H9 (cell line): ENCODE results near the gene VEZT. TPM values are rescaled to one million over a fixed set of nuclear protein-coding genes. Genes with fewer than 3 reads are reported as not detected.

Source experiments
- DNase-seq: peaks from one replicate; pipeline ENCODE4 v3.0.0-alpha.2; 2017
- H2AFZ ChIP-seq: one replicate; pipeline ENCODE4 v1.6.1; 2013; ENCODE audit warnings: mild to moderate bottlenecking, low read length, control low read depth, moderate library complexity
- H2AK5ac ChIP-seq: 2 replicates; pipeline ENCODE4 v1.6.1; 2013; ENCODE audit warnings: low read length, control low read depth, mixed read lengths; ENCODE audit not compliant: insufficient read length
- H2BK120ac ChIP-seq: one replicate; pipeline ENCODE4 v1.6.1; 2013; ENCODE audit warnings: low read depth, mild to moderate bottlenecking, low read length, control low read depth, inconsistent platforms; ENCODE audit not compliant: poor library complexity, severe bottlenecking
- H2BK12ac ChIP-seq: 2 replicates; pipeline ENCODE4 v1.6.1; 2013; ENCODE audit warnings: low read length, control low read depth, mixed read lengths, low read depth; ENCODE audit not compliant: insufficient read length
- H2BK15ac ChIP-seq: 2 replicates; pipeline ENCODE4 v1.6.1; 2013; ENCODE audit warnings: low read depth, low read length, control low read depth
- H2BK20ac ChIP-seq: one replicate; pipeline ENCODE4 v1.6.1; 2013; ENCODE audit warnings: low read depth, mild to moderate bottlenecking, low read length, control low read depth, inconsistent platforms; ENCODE audit not compliant: poor library complexity, severe bottlenecking
- H2BK5ac ChIP-seq: 2 replicates; pipeline ENCODE4 v1.6.1; 2013; ENCODE audit warnings: low read length, control low read depth, mixed read lengths; ENCODE audit not compliant: insufficient read length
- H3K14ac ChIP-seq: 2 replicates; pipeline ENCODE4 v1.6.1; 2013; ENCODE audit warnings: low read length, control low read depth; ENCODE audit not compliant: insufficient read depth
- H3K18ac ChIP-seq: 2 replicates; pipeline ENCODE4 v1.6.1; 2013; ENCODE audit warnings: low read depth, mild to moderate bottlenecking, mixed read lengths, low read length, control low read depth; ENCODE audit not compliant: insufficient read length
- H3K23ac ChIP-seq: 2 replicates; pipeline ENCODE4 v1.6.1; 2013; ENCODE audit warnings: low read length, control low read depth, mixed read lengths, low read depth; ENCODE audit not compliant: insufficient read length
- H3K23me2 ChIP-seq: 2 replicates; pipeline ENCODE4 v1.6.1; 2013; ENCODE audit warnings: low read depth, mild to moderate bottlenecking, mixed read lengths, low read length, control low read depth; ENCODE audit not compliant: insufficient read length, poor library complexity, severe bottlenecking
- H3K27ac ChIP-seq: 2 replicates; pipeline ENCODE4 v1.5.1; 2013; ENCODE audit warnings: low read length, control low read depth, mixed read lengths, low read depth; ENCODE audit not compliant: insufficient read length
- H3K27me3 ChIP-seq: 2 replicates; pipeline ENCODE4 v1.6.1; 2013; ENCODE audit warnings: low read length, control low read depth, inconsistent platforms; ENCODE audit not compliant: insufficient read depth
- H3K4ac ChIP-seq: 2 replicates; pipeline ENCODE4 v1.6.1; 2013; ENCODE audit warnings: low read depth, mild to moderate bottlenecking, control low read depth, inconsistent platforms, low read length, moderate library complexity
- H3K4me1 ChIP-seq: 2 replicates; pipeline ENCODE4 v1.6.1; 2013; ENCODE audit warnings: low read length, control low read depth, inconsistent platforms; ENCODE audit not compliant: insufficient read depth
- H3K4me2 ChIP-seq: 2 replicates; pipeline ENCODE4 v1.6.1; 2013; ENCODE audit warnings: low read length, control low read depth, mixed read lengths; ENCODE audit not compliant: insufficient read length, insufficient read depth
- H3K56ac ChIP-seq: 2 replicates; pipeline ENCODE4 v1.6.1; 2013; ENCODE audit warnings: low read depth, mild to moderate bottlenecking, mixed read lengths, low read length, control low read depth; ENCODE audit not compliant: insufficient read length
- H3K79me1 ChIP-seq: 2 replicates; pipeline ENCODE4 v1.6.1; 2013; ENCODE audit warnings: low read depth, mild to moderate bottlenecking, moderate library complexity, low read length, control low read depth, inconsistent platforms; ENCODE audit not compliant: insufficient read depth, poor library complexity, severe bottlenecking
- H3K79me2 ChIP-seq: 2 replicates; pipeline ENCODE4 v1.6.1; 2013; ENCODE audit warnings: low read length, control low read depth, inconsistent platforms; ENCODE audit not compliant: insufficient read depth
- H3K9ac ChIP-seq: 2 replicates; pipeline ENCODE4 v1.6.1; 2013; ENCODE audit warnings: low read length, control low read depth, mixed read lengths; ENCODE audit not compliant: insufficient read length; ENCODE audit errors: extremely low read depth
- H3K9me3 ChIP-seq: one replicate; pipeline ENCODE4 v1.6.1; 2013; ENCODE audit warnings: low read depth, low read length, inconsistent platforms; ENCODE audit not compliant: control insufficient read depth
- H3T11ph ChIP-seq: one replicate; pipeline ENCODE4 v1.6.1; 2013; ENCODE audit warnings: mild to moderate bottlenecking, low read length, control low read depth, inconsistent platforms
- H4K20me1 ChIP-seq: one replicate; pipeline ENCODE4 v1.6.1; 2013; ENCODE audit not compliant: control insufficient read depth, insufficient read length, insufficient read depth
- H4K5ac ChIP-seq: 2 replicates; pipeline ENCODE4 v1.6.1; 2013; ENCODE audit warnings: low read depth, mild to moderate bottlenecking, mixed read lengths, low read length, control low read depth; ENCODE audit not compliant: insufficient read length
- H4K8ac ChIP-seq: replicated peaks from 2 replicates; pipeline ENCODE4 v1.6.1; 2013; ENCODE audit warnings: low read length, control low read depth, mixed read lengths, low read depth; ENCODE audit not compliant: insufficient read length
- H4K91ac ChIP-seq: 2 replicates; pipeline ENCODE4 v1.6.1; 2013; ENCODE audit warnings: low read depth, mild to moderate bottlenecking, moderate library complexity, mixed read lengths, low read length, control low read depth; ENCODE audit not compliant: insufficient read length
- H3K27ac Mint-ChIP-seq, 3 experiments: 2 replicates in 2 of 3; 3 replicates in 1 of 3; pipeline ENCODE4 v1.8.0; 2020 to 2021; ENCODE audit warnings: mixed read lengths in 3 of 3, mild to moderate bottlenecking in 1 of 3, moderate library complexity in 1 of 3
- H3K27me3 Mint-ChIP-seq: 2 replicates; pipeline ENCODE4 v1.8.0; 2021; ENCODE audit warnings: low read depth, mild to moderate bottlenecking, moderate library complexity, mixed read lengths
- H3K36me3 Mint-ChIP-seq, 3 experiments: 2 replicates in 2 of 3; 3 replicates in 1 of 3; pipeline ENCODE4 v1.8.0; 2020 to 2021; ENCODE audit warnings: low read depth in 3 of 3, mixed read lengths in 3 of 3; ENCODE audit not compliant: insufficient read depth in 1 of 3
- H3K4me1 Mint-ChIP-seq, 2 experiments: 2 replicates each; pipeline ENCODE4 v1.8.0; 2020; ENCODE audit warnings: mixed read lengths in 2 of 2
- H3K4me3 Mint-ChIP-seq, 2 experiments: 2 replicates in 1 of 2; 3 replicates in 1 of 2; pipeline ENCODE4 v1.8.0; 2020 to 2021; ENCODE audit warnings: mild to moderate bottlenecking in 2 of 2, mixed read lengths in 2 of 2, moderate library complexity in 1 of 2
- H3K9me3 Mint-ChIP-seq, 2 experiments: 2 replicates in 1 of 2; 3 replicates in 1 of 2; pipeline ENCODE4 v1.8.0; 2020; ENCODE audit warnings: mild to moderate bottlenecking in 2 of 2, mixed read lengths in 2 of 2, moderate library complexity in 1 of 2
- WGBS: extraction: QIAGEN DNeasy Blood & Tissue Kit; methylation state at CpG from one replicate; pipeline ENCODE4 v1.1.7; 2013; ENCODE audit warnings: missing lambda C conversion rate, low lambda C conversion rate, mixed read lengths; ENCODE audit not compliant: insufficient read length; ENCODE audit errors: extremely low coverage; 5-methylcytosine and 5-hydroxymethylcytosine counted together
- total RNA-seq: library from RNA; stranded (reverse); gene quantifications from 2 replicates; pipeline ENCODE4 v1.2.1, GENCODE V29; 2021
- TF ChIP-seq, protein P1 (sequence below): fragments of 200-600 bp; sonication (generic); conservative IDR thresholded peaks from 3 replicates; pipeline ENCODE4 v1.8.0; 2021; ENCODE audit warnings: antibody characterized with exemption, mild to moderate bottlenecking

The VEZT gene
- total RNA-seq, 1 experiment from 2014 or later = 69.8 TPM

DNA sequence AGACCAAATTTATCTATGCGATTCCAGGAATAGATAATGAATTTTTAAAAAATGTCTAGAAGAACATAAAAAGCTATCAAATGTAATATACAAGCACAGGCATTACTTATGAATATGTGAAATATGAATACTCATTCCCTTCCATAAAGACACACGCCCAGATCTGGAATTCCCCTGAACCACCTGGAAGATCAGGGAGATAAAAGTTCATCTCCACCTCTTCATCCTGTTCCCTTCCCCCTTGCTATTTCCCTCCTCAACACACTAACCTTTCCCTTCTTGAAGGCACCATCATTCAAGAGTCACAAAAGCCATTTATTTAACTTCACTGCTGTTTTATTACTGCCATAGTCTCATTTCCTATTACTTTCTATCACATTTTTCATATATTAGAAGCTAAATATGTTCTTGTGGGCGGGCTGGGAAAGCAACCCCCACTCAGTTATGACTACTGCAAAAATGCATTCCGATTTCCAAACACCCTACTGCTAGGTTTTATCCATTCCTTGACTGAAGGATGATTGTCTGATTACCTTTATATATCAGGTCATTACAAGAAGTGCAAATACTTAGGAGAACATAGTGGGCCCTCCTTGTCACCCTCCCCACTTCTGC lies 16.4 kb upstream of the VEZT start:
- Histone ChIP-seq H2AK5ac (no peak overlapping the region), H3K56ac (no peak overlapping the region), H3K18ac (no peak overlapping the region), H2BK20ac (no peak overlapping the region), H3T11ph (no peak overlapping the region), H3K9ac (no peak overlapping the region), H3K4me2 (peak overlapping the region; percentile 30), H2BK120ac (no peak overlapping the region), H3K4me1 (peaks cover 20% of the 10 kb centered on the region; the same call in 1 of the 2 replicates), H2BK12ac (no peak overlapping the region), H2BK5ac (no peak overlapping the region), H2AFZ (no peak overlapping the region), H3K23ac (no peak overlapping the region), H3K4ac (no peak overlapping the region), H4K91ac (no peak overlapping the region), H3K79me1 (no peaks in the 10 kb centered on the region), H3K14ac (no peak overlapping the region), H3K27me3 (no peaks in the 10 kb centered on the region), H3K27ac (no peak overlapping the region), H3K23me2 (no peaks in the 10 kb centered on the region), H4K8ac (no peak overlapping the region), H4K20me1 (no peaks in the 10 kb centered on the region), H3K9me3 (no peaks in the 10 kb centered on the region), H2BK15ac (no peak overlapping the region), H3K79me2 (peaks cover 3% of the 10 kb centered on the region; the same call in 1 of the 2 replicates), H4K5ac (no peak overlapping the region)
- H3K4me3 Mint-ChIP-seq = peak overlapping the region in 1 of 2 experiments; percentile 44; a peak in 2 of 5 replicates
- H3K27ac Mint-ChIP-seq = peak overlapping the region; percentile 1 to 68 (median 32); a peak in 3 of 7 replicates
- DNase-seq = no peak
- TF ChIP-seq, protein P1, sequence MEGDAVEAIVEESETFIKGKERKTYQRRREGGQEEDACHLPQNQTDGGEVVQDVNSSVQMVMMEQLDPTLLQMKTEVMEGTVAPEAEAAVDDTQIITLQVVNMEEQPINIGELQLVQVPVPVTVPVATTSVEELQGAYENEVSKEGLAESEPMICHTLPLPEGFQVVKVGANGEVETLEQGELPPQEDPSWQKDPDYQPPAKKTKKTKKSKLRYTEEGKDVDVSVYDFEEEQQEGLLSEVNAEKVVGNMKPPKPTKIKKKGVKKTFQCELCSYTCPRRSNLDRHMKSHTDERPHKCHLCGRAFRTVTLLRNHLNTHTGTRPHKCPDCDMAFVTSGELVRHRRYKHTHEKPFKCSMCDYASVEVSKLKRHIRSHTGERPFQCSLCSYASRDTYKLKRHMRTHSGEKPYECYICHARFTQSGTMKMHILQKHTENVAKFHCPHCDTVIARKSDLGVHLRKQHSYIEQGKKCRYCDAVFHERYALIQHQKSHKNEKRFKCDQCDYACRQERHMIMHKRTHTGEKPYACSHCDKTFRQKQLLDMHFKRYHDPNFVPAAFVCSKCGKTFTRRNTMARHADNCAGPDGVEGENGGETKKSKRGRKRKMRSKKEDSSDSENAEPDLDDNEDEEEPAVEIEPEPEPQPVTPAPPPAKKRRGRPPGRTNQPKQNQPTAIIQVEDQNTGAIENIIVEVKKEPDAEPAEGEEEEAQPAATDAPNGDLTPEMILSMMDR = no peak
- no CpG with 5 or more reads among the region's 4 CpGs for WGBS
- H3K27me3 Mint-ChIP-seq = no peaks in the 10 kb centered on the region
- H3K4me1 Mint-ChIP-seq = peaks cover 72 to 73% of the 10 kb centered on the region in 2 experiments
- no peaks in the 10 kb centered on the region for H3K9me3 Mint-ChIP-seq
- H3K36me3 Mint-ChIP-seq = peaks cover 0 to 8% (median 6%) of the 10 kb centered on the region in 3 experiments; a peak in 2 of 7 replicates
